ENCODE results near the gene ZFYVE28.

- no peak for TF ChIP-seq REST (IDR thresholded peaks at IDR 0.05; ENCODE audit: low read depth)
- no peak for TF ChIP-seq EGR1 (IDR thresholded peaks at IDR 0.05)
- TF ChIP-seq RAD21 (IDR thresholded peaks at IDR 0.05; ENCODE audit: low read depth): no peak
Measured at GRCh38 chr4:2241410-2242353, 176.8 kb downstream of the ZFYVE28 start, which contains the start of the genes HAUS3 and POLN.
